ENCODE measurements around the gene PRND.

The PRND gene

DNA sequence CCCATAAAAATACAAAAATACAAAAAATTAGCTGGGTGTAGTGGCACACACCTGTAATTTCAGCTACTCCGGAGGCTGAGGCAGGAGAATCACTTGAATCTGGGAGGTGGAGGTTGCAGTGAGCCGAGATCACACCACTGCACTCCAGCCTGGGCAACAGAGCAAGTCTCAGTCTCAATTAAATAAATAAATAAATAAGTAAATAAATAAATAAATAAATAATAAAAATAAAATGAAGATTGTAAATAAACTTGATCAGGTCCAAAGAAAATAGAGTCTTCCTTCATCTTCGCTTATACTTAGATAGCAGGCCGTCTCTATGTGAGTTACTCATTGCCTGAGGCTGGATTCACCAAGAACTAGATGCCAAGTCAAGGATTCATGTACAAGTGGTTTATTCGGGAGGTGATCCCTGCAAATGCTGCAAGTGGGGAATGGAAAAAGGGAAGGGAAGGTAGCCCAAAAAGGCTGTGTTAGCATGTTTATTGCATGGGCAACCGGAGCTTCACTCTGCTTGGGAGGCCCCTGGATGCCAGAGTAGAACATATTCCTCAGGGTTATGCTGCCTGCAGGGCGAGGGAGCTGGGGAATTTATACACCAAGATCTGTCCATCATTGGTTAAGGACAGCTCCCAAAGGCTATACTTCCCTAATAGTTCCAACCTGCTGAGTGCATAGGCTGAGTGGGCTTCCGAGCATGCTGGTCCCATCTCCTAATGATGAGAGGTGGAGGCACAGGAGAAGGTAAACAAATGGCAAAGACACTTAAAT lies 16.3 kb downstream of the PRND start:
- no peak for TF ChIP-seq ZBTB7A (IDR thresholded peaks at IDR 0.05; ENCODE audit: low read depth)
- no peak for TF ChIP-seq TCF12 (IDR thresholded peaks at IDR 0.05; ENCODE audit: low read depth)
- TF ChIP-seq YY1 (IDR thresholded peaks at IDR 0.05; ENCODE audit: low read depth): no peak
- TF ChIP-seq NFIC (IDR thresholded peaks at IDR 0.05): no peak
- TF ChIP-seq CEBPB (IDR thresholded peaks at IDR 0.05): no peak
- no peak for TF ChIP-seq CREB1 (IDR thresholded peaks at IDR 0.05; ENCODE audit: low read depth)
- no peak for TF ChIP-seq EGR1 (IDR thresholded peaks at IDR 0.05)
- TF ChIP-seq FOXM1 (IDR thresholded peaks at IDR 0.05; ENCODE audit: borderline replicate concordance, low read depth): no peak
- no peak for TF ChIP-seq EP300 (IDR thresholded peaks at IDR 0.05; ENCODE audit: borderline replicate concordance)
- TF ChIP-seq, protein P1, sequence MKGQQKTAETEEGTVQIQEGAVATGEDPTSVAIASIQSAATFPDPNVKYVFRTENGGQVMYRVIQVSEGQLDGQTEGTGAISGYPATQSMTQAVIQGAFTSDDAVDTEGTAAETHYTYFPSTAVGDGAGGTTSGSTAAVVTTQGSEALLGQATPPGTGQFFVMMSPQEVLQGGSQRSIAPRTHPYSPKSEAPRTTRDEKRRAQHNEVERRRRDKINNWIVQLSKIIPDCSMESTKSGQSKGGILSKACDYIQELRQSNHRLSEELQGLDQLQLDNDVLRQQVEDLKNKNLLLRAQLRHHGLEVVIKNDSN (IDR thresholded peaks at IDR 0.05): no peak
- TF ChIP-seq TEAD4 (IDR thresholded peaks at IDR 0.05): no peak
- no peak for TF ChIP-seq TAF1 (IDR thresholded peaks at IDR 0.05; ENCODE audit: low read depth)
- TF ChIP-seq, protein P2, sequence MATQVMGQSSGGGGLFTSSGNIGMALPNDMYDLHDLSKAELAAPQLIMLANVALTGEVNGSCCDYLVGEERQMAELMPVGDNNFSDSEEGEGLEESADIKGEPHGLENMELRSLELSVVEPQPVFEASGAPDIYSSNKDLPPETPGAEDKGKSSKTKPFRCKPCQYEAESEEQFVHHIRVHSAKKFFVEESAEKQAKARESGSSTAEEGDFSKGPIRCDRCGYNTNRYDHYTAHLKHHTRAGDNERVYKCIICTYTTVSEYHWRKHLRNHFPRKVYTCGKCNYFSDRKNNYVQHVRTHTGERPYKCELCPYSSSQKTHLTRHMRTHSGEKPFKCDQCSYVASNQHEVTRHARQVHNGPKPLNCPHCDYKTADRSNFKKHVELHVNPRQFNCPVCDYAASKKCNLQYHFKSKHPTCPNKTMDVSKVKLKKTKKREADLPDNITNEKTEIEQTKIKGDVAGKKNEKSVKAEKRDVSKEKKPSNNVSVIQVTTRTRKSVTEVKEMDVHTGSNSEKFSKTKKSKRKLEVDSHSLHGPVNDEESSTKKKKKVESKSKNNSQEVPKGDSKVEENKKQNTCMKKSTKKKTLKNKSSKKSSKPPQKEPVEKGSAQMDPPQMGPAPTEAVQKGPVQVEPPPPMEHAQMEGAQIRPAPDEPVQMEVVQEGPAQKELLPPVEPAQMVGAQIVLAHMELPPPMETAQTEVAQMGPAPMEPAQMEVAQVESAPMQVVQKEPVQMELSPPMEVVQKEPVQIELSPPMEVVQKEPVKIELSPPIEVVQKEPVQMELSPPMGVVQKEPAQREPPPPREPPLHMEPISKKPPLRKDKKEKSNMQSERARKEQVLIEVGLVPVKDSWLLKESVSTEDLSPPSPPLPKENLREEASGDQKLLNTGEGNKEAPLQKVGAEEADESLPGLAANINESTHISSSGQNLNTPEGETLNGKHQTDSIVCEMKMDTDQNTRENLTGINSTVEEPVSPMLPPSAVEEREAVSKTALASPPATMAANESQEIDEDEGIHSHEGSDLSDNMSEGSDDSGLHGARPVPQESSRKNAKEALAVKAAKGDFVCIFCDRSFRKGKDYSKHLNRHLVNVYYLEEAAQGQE (IDR thresholded peaks at IDR 0.05; ENCODE audit: low read depth): no peak

DNA sequence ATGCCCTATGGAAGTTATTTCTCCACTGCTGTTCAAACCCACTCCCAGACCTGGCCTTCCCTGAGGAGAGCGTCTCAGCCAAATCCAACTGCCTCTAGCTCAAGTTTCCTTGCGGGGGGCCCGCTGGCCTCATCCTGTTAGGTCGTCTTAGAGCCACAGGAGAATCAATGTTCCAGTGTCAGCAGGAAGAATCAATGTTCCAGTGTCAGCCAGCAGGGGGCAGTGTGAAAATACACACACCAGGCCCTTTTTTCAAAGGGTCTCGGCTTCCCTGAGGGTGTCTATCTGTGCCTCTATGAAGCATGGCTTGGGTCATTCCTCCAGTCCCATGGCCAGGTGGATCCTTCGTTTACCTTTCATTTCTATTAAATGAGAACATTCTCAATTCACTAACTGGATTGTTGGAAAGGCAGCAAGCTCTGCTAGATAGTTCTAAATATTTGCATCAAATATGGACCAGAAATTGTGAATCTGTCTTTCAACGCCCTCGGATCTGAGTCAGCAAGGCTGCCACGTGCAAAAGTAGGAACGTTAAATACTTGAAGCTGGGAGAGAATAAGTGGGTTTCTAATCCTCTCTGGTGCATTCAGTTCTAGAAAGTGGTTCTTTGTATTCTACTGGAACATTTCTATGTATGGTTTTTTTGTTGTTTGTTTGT lies 19.2 kb downstream of the PRND start:
- TF ChIP-seq EP300 (IDR thresholded peaks at IDR 0.05; ENCODE audit: borderline replicate concordance): no peak
- TF ChIP-seq FOXM1 (IDR thresholded peaks at IDR 0.05; ENCODE audit: borderline replicate concordance, low read depth): no peak
- peak; percentile 59 for TF ChIP-seq RAD21 (IDR thresholded peaks at IDR 0.05; ENCODE audit: low read depth)
- TF ChIP-seq, protein P1 (IDR thresholded peaks at IDR 0.05): no peak

DNA sequence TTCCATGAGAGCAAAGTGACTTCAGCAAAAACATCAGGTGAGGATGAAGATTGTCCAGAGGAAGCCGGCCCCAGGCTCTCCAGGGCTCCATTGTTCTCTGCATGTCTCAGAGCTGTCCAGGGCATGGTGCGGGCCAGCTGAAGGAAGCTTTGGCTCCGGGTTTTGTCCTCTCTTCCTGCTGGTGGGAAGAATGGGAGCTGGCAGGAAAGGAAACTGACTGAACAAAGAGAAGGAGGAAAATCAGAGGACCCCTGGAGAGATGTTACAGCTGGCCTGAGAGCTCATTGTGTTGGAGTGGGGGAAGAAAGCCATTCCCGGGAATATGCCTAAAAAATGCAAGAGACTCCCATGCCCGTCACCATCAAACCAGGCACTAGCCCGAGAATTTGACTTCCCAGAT lies 27.1 kb downstream of the PRND start:
- TF ChIP-seq EP300 (IDR thresholded peaks at IDR 0.05; ENCODE audit: borderline replicate concordance): no peak
- TF ChIP-seq EGR1 (IDR thresholded peaks at IDR 0.05): no peak
- TF ChIP-seq FOXM1 (IDR thresholded peaks at IDR 0.05; ENCODE audit: borderline replicate concordance, low read depth): no peak

DNA sequence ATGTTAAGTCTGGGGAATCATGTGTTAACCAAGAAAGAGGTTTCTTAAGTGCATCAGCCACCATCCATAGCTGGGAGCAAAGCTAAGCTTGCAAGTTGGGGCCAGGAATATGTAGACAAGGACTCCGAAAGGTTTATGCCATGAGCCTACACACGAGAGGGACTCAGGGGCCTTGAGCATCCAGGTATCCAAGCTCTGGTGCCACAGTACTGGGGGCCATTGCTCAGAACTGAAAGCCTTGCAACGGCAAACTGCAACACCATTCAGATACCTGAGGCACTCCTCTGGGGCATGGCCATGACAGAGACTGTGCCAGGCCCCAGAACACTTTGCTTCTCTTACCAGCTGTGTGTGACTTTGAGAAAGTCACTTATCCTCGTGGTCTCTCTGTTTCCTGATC lies 27.6 kb downstream of the PRND start:
- TF ChIP-seq RAD21 (IDR thresholded peaks at IDR 0.05; ENCODE audit: low read depth) (no peak), NFIC (IDR thresholded peaks at IDR 0.05) (no peak), CEBPB (IDR thresholded peaks at IDR 0.05) (no peak), TEAD4 (IDR thresholded peaks at IDR 0.05) (no peak), TCF12 (IDR thresholded peaks at IDR 0.05; ENCODE audit: low read depth) (no peak), TAF1 (IDR thresholded peaks at IDR 0.05; ENCODE audit: low read depth) (no peak), CREB1 (IDR thresholded peaks at IDR 0.05; ENCODE audit: low read depth) (no peak), YY1 (IDR thresholded peaks at IDR 0.05; ENCODE audit: low read depth) (no peak), EGR1 (IDR thresholded peaks at IDR 0.05) (no peak), EP300 (IDR thresholded peaks at IDR 0.05; ENCODE audit: borderline replicate concordance) (no peak)
- TF ChIP-seq, protein P2 (IDR thresholded peaks at IDR 0.05; ENCODE audit: low read depth): no peak
- TF ChIP-seq, protein P3, sequence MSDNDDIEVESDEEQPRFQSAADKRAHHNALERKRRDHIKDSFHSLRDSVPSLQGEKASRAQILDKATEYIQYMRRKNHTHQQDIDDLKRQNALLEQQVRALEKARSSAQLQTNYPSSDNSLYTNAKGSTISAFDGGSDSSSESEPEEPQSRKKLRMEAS (IDR thresholded peaks at IDR 0.05): no peak
- TF ChIP-seq, protein P1 (IDR thresholded peaks at IDR 0.05): no peak

DNA sequence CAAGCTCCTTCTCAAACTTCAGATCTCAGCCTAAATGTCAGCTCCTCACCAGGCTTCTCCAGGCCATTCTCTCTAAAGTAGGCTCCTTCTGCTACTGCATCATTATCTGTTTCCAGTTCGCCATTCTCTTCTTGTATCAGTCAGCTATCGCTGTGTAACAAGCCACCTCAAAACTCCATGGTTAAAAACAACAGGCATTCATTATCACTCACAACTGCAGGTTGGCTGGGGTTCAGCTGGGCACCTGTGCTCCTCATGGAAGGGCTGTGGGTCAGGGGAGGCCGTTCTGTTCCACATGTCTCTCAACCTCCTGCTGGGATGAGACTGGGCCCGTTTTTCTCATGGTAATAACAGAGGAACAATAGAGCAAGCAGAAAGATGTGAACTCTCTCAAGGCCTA lies 28.7 kb downstream of the PRND start:
- TF ChIP-seq TCF12 (IDR thresholded peaks at IDR 0.05; ENCODE audit: low read depth): no peak
- TF ChIP-seq CREB1 (IDR thresholded peaks at IDR 0.05; ENCODE audit: low read depth): no peak
- no peak for TF ChIP-seq EGR1 (IDR thresholded peaks at IDR 0.05)
- TF ChIP-seq, protein P3 (IDR thresholded peaks at IDR 0.05): no peak
- TF ChIP-seq FOXM1 (IDR thresholded peaks at IDR 0.05; ENCODE audit: borderline replicate concordance, low read depth): no peak
- TF ChIP-seq TEAD4 (IDR thresholded peaks at IDR 0.05): no peak
- TF ChIP-seq TAF1 (IDR thresholded peaks at IDR 0.05; ENCODE audit: low read depth): no peak
- TF ChIP-seq YY1 (IDR thresholded peaks at IDR 0.05; ENCODE audit: low read depth): no peak
- TF ChIP-seq NFIC (IDR thresholded peaks at IDR 0.05): no peak
- TF ChIP-seq RAD21 (IDR thresholded peaks at IDR 0.05; ENCODE audit: low read depth): no peak
- TF ChIP-seq, protein P2 (IDR thresholded peaks at IDR 0.05; ENCODE audit: low read depth): no peak
- no peak for TF ChIP-seq CEBPB (IDR thresholded peaks at IDR 0.05)
- TF ChIP-seq ZBTB7A (IDR thresholded peaks at IDR 0.05; ENCODE audit: low read depth): no peak
- no peak for TF ChIP-seq EP300 (IDR thresholded peaks at IDR 0.05; ENCODE audit: borderline replicate concordance)
- TF ChIP-seq, protein P1 (IDR thresholded peaks at IDR 0.05): no peak

All from Ishikawa (cell line).